ENCODE data around the gene NRP2.

DNA sequence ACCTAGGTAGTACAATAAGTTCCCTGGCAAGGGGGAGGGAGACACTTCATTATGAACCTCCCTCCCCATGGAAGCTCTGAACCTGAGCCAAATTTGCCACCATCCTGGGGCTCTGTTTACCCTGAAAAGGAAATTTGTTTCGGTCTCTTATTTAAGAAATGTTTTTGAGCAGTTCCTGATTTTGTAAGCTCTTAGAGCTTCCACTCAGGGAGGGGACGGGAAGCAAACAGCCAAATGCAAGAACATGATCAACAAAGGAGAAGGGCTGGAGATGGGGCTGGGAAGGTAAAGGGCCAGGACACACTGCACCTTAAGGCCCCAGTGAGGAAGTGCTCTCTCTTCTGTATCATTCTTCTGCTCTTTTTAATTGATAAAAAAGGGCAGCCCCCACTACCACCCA lies 117.9 kb downstream of the NRP2 start:
- TF ChIP-seq, protein P1, sequence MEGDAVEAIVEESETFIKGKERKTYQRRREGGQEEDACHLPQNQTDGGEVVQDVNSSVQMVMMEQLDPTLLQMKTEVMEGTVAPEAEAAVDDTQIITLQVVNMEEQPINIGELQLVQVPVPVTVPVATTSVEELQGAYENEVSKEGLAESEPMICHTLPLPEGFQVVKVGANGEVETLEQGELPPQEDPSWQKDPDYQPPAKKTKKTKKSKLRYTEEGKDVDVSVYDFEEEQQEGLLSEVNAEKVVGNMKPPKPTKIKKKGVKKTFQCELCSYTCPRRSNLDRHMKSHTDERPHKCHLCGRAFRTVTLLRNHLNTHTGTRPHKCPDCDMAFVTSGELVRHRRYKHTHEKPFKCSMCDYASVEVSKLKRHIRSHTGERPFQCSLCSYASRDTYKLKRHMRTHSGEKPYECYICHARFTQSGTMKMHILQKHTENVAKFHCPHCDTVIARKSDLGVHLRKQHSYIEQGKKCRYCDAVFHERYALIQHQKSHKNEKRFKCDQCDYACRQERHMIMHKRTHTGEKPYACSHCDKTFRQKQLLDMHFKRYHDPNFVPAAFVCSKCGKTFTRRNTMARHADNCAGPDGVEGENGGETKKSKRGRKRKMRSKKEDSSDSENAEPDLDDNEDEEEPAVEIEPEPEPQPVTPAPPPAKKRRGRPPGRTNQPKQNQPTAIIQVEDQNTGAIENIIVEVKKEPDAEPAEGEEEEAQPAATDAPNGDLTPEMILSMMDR (IDR thresholded peaks at IDR 0.05), result no peak
- TF ChIP-seq POLR2A (IDR thresholded peaks at IDR 0.05), result no peak

Measured in transverse colon (tissue), 3 donors.